SK-N-SH (cell line): ENCODE results near the gene IGSF9B.

Experiments used
- EP300 ChIP-seq, 2 experiments: IDR thresholded peaks; 2 replicates each; pipeline versions ENCODE4 v1.4.0 to v1.6.1; 2012; ENCODE audit warnings: borderline replicate concordance in 1 of 2, low read depth in 1 of 2, low read length in 1 of 2
- GABPA ChIP-seq: IDR thresholded peaks from 2 replicates; pipeline ENCODE4 v1.4.0; 2012; ENCODE audit warnings: low read depth, mild to moderate bottlenecking
- GATA2 ChIP-seq: sonication (generic); formaldehyde crosslinking; IDR thresholded peaks from 2 replicates; pipeline ENCODE4 v1.5.0; 2020; ENCODE audit warnings: mild to moderate bottlenecking, missing genetic modification reagents
- RXRA ChIP-seq: IDR thresholded peaks from 2 replicates; pipeline ENCODE4 v1.4.0; 2012; ENCODE audit warnings: low read depth, mild to moderate bottlenecking, borderline replicate concordance
- SMC3 ChIP-seq: IDR thresholded peaks from 2 replicates; pipeline ENCODE4 v1.6.1; 2012; ENCODE audit warnings: low read depth, low read length, improper control_type of control experiment
- TAF1 ChIP-seq: IDR thresholded peaks from 2 replicates; pipeline ENCODE4 v1.6.1; 2012; ENCODE audit warnings: low read depth, mild to moderate bottlenecking, low read length, moderate library complexity, borderline replicate concordance
- TCF12 ChIP-seq: IDR thresholded peaks from 2 replicates; pipeline ENCODE4 v1.4.0; 2012
- YY1 ChIP-seq: IDR thresholded peaks from 2 replicates; pipeline ENCODE4 v1.4.0; 2012; ENCODE audit warnings: low read depth, mild to moderate bottlenecking
- TF ChIP-seq, protein P1 (sequence below): IDR thresholded peaks from 2 replicates; pipeline ENCODE4 v1.4.0; 2012; ENCODE audit warnings: low read depth
- TF ChIP-seq, protein P2 (sequence below): fragments of 200-600 bp; sonication (generic); IDR thresholded peaks from 2 replicates; pipeline ENCODE4 v1.6.1; 2017; ENCODE audit warnings: antibody characterized with exemption, mild to moderate bottlenecking, moderate library complexity
- TF ChIP-seq, protein P3 (sequence below): IDR thresholded peaks from 2 replicates; pipeline ENCODE4 v1.6.1; 2012; ENCODE audit warnings: mild to moderate bottlenecking, low read depth, low read length, moderate library complexity
- TF ChIP-seq, protein P4 (sequence below): fragments of 150-350 bp; IDR thresholded peaks from 2 replicates; pipeline ENCODE4 v1.6.1; 2017; ENCODE audit warnings: antibody characterized with exemption, low read length, low read depth, borderline replicate concordance

DNA sequence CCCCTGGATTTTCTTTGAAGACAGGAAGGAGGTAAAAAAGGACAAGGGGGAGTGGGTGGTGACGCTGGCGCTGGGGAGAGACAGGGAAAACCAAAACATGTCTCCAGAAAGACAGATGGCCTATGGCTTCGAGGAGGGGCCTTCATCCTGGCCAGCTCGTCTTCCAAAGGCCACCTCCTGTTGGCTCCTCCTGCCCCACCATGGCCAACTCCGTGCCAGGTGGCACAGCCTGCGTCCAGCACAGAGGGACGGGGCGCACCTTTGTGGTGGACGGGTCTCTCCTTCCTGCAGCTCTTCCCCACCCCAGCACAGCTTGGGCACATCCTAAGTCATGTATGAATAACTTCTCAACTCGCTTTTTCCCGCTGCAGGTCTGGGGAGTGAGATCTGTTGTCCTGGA lies 22.7 kb downstream of the IGSF9B start:
- TF ChIP-seq, protein P1, sequence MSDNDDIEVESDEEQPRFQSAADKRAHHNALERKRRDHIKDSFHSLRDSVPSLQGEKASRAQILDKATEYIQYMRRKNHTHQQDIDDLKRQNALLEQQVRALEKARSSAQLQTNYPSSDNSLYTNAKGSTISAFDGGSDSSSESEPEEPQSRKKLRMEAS = no peak
- TF ChIP-seq, protein P2, sequence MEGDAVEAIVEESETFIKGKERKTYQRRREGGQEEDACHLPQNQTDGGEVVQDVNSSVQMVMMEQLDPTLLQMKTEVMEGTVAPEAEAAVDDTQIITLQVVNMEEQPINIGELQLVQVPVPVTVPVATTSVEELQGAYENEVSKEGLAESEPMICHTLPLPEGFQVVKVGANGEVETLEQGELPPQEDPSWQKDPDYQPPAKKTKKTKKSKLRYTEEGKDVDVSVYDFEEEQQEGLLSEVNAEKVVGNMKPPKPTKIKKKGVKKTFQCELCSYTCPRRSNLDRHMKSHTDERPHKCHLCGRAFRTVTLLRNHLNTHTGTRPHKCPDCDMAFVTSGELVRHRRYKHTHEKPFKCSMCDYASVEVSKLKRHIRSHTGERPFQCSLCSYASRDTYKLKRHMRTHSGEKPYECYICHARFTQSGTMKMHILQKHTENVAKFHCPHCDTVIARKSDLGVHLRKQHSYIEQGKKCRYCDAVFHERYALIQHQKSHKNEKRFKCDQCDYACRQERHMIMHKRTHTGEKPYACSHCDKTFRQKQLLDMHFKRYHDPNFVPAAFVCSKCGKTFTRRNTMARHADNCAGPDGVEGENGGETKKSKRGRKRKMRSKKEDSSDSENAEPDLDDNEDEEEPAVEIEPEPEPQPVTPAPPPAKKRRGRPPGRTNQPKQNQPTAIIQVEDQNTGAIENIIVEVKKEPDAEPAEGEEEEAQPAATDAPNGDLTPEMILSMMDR = no peak
- TF ChIP-seq TAF1 (no peak), TCF12 (no peak), SMC3 (no peak), GATA2 (CRISPR knock-in tag) (no peak), RXRA (no peak), EP300 (IDR thresholded peaks at IDR 0.05; ENCODE audit: borderline replicate concordance in 1 of 2, low read depth in 1 of 2, low read length in 1 of 2) (no peak), GABPA (no peak), YY1 (no peak)
- TF ChIP-seq, protein P3, sequence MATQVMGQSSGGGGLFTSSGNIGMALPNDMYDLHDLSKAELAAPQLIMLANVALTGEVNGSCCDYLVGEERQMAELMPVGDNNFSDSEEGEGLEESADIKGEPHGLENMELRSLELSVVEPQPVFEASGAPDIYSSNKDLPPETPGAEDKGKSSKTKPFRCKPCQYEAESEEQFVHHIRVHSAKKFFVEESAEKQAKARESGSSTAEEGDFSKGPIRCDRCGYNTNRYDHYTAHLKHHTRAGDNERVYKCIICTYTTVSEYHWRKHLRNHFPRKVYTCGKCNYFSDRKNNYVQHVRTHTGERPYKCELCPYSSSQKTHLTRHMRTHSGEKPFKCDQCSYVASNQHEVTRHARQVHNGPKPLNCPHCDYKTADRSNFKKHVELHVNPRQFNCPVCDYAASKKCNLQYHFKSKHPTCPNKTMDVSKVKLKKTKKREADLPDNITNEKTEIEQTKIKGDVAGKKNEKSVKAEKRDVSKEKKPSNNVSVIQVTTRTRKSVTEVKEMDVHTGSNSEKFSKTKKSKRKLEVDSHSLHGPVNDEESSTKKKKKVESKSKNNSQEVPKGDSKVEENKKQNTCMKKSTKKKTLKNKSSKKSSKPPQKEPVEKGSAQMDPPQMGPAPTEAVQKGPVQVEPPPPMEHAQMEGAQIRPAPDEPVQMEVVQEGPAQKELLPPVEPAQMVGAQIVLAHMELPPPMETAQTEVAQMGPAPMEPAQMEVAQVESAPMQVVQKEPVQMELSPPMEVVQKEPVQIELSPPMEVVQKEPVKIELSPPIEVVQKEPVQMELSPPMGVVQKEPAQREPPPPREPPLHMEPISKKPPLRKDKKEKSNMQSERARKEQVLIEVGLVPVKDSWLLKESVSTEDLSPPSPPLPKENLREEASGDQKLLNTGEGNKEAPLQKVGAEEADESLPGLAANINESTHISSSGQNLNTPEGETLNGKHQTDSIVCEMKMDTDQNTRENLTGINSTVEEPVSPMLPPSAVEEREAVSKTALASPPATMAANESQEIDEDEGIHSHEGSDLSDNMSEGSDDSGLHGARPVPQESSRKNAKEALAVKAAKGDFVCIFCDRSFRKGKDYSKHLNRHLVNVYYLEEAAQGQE = no peak
- TF ChIP-seq, protein P4, sequence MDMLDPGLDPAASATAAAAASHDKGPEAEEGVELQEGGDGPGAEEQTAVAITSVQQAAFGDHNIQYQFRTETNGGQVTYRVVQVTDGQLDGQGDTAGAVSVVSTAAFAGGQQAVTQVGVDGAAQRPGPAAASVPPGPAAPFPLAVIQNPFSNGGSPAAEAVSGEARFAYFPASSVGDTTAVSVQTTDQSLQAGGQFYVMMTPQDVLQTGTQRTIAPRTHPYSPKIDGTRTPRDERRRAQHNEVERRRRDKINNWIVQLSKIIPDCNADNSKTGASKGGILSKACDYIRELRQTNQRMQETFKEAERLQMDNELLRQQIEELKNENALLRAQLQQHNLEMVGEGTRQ = no peak
